HL-60/S4 treated with retinoic acid at 250 ng/mL for 4 days and 3 days (cell line): ENCODE results near the gene CCDC124.

ENCODE experiments used
- in situ Hi-C: fragments of 300-500 bp; cut with MboI; formaldehyde crosslinking; loops from 2 replicates; pipeline ENCODE4 v1.7.0; 2022; ENCODE audit warnings: low sequenced_read_pairs

CCDC124 gene

GRCh38 chr19:17933414-17934129 lies 757 bp downstream of the CCDC124 start:
- in situ Hi-C loops, result no loop called here

- in situ Hi-C loops, result no loop called here
Observed at GRCh38 chr19:17936379-17936778, 3.6 kb downstream of the CCDC124 start.

- in situ Hi-C loops, result no loop called here
Observed at GRCh38 chr19:17937371-17937900, 4.6 kb downstream of the CCDC124 start.

DNA sequence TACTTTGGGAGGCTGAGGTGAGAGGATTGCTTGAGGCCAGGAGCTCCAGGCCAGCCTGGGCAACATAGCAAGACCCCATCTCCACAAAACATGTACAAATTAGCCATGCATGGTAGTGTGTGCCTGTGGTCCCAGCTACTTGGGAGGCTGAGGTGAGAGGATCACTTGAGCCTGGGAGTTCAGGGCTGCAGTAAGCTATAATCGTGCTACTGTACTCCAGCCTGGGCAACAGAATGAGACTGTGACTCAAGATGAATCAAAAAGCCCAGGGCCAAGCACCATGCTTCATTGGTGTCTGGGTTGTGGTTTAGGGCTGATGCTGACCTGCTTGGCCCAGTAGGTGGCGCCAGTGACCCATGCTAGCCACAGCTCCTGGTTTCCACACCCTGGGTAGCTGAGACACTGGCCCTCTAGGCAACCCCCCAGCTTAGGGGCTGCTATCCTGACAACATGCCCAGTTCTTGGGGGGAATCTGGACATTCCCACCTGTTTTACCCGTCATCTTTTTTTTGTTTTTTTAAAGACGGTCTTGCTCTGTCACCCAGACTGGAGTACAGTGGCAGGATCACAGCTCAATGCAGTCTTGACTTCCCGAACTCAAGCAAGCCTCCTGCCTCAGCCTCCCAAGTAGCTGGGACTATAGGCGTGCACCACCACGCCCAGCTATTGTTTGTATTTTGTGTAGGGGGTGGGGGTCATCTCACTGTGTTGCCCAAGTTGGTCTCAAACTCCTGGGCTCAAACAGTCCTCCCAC lies 5.5 kb downstream of the CCDC124 start:
- in situ Hi-C loops, result no loop called here

DNA sequence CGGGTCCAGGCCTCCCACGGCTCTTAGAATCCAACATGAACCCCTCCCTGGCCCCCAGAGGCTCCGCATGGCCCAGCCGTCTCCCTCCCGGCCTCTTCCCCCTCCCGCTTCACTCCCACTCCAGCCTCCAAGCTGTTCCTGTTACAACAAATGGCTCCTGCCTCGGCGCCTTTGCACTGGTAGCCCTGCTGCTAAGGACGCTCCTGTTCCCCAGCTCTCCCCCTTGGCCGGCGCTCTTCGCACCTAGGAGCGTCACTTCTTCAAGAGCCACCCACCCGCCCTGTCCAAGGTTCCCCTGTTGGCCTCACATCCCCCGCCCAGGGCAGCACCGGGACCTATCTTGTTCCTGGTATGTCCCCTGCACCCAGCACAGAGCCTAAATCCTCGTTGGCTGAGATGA lies 9.4 kb downstream of the CCDC124 start:
- in situ Hi-C loops, result no loop called here

GRCh38 chr19:17942582-17943273 lies 9.9 kb downstream of the CCDC124 start:
- in situ Hi-C loops, result no loop called here

GRCh38 chr19:17943274-17944221 lies 10.7 kb downstream of the CCDC124 start:
- in situ Hi-C loops, result no loop called here

DNA sequence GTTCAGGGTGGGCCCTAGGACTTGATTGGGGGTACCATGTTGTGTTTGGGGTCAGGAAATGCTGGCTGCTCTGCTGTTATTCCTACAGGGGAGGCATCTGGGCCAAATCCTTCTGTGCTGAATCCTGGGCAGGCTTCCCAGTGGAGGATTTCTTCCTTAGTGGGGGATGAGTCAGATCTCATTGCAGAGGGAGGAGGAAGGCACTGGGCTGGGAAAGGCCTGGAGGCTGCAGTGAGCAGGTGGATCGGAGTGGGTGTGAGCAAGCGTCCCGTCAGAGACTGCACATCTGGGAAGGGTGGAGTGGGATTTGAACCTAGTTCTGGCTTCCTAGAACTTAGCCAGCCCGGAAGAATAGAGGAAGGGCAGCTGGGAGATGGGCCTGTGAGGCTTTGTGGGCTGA lies 11.5 kb downstream of the CCDC124 start:
- in situ Hi-C loops, result no loop called here

GRCh38 chr19:17946965-17947784 lies 14.4 kb downstream of the CCDC124 start:
- in situ Hi-C loops, result loop anchor here (5.0 kb wide), 1 partner anchor 40 kb away; no protein-coding TSS in a partner anchor

DNA sequence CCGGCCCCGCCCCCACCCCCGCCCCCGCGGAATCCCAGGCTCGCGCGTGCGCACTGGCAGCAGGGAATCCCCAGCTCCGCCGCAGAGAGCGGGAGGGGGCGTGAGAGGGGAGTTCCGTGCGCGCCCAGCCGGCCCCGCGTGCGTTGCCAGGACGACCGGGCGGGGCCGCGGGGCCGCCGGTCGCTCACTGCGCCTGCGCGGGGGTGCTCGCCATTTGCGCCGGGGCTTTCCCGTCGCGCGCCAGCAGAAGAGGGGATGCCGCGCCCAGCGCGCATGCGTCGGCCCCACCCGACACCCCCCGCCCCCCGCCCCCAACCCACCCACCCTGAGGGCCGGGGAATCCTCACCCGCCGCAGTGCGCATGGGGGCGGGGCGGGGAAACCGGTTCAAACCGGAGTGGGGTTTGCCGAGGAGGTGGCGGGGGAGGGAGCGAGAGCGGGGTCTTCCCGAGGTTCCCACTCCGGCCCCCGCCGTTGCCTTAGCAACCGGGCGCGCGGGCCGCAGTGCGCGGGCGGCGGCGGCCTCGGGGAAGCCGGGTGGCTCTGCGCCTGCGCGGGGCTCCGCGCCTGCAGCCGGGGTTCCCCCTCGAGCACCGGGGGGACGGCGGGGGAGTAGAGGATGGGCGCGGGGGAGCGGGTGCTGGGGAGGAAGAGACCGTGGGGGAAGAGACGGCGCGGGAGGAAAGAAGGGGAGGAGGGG lies 15.1 kb downstream of the CCDC124 start:
- in situ Hi-C loops, result loop anchor here (5.0 kb wide), 1 partner anchor 39 kb away; no protein-coding TSS in a partner anchor

- in situ Hi-C loops, result loop anchor here (5.0 kb wide), 1 partner anchor 39 kb away; no protein-coding TSS in a partner anchor
Observed at GRCh38 chr19:17948514-17948900, 15.7 kb downstream of the CCDC124 start.

DNA sequence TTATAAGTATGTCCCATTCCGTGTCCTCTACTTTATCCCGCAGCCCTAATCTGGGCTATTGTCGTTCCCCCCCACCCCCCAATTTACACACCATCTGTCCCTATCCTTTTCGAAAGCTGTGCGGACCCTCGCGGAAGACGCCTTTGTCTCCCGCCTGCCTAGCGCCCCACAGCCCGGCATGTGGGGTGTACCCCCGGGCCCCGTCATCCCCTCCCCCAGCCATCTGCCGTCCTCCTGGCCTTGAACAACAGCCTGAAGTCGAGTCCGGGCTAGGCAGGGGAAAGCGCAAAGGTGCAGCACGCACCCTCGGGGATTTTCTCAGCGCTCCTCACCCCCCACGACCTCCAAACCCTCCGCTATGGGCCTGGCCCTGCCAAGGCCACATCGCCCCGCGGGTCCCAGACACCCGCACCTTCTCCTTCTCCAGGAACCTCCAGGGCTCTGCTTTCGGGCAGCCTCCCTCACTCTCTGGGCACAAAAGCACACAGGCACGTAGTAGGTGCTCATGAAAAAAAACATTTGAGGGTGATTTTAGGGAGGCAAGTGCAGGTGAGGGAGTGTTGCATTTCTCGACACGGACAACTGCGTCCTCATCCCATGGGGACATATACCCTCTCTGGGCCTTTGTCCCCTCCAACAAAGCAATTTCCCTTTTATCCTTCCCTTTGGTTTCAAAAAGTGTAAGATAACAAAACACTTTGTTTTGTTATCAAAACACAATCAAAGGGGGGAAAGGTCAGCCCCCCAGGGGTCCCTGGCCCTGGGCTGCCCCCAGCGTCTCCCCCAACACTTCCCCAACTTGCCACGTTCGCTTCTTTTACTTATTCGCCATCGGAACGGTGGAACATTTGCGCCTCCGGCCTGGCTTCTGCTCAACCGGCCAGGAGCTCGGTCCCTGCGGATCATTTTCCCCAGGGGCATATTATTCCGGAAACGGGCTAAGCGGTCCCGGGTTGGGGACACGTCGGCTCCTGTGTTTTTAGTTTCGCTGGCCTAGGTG lies 16.4 kb downstream of the CCDC124 start:
- in situ Hi-C loops, result loop anchor here (5.0 kb wide), 1 partner anchor 38 kb away; no protein-coding TSS in a partner anchor

DNA sequence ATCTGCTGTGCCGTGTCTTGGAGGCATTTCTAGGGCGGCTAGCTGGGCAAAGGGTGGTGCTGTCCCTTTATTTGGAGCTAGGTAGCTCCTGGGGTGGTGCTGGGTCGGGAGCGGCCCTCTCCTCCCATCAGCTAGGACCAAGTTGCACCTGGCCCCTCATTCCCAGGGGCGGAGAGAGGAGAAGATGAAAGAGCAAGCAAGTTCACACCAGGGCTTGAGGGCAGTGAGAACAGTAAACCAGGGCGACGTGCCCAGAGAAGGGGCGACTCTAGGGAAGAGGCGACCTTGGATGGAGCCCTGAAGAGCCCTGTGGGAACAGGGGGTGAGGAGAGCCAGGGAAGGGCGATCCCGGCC lies 17.1 kb downstream of the CCDC124 start:
- in situ Hi-C loops, result loop anchor here (5.0 kb wide), 1 partner anchor 37 kb away; no protein-coding TSS in a partner anchor

- in situ Hi-C loops, result no loop called here
Observed at GRCh38 chr19:17950310-17951156, 17.7 kb downstream of the CCDC124 start.

DNA sequence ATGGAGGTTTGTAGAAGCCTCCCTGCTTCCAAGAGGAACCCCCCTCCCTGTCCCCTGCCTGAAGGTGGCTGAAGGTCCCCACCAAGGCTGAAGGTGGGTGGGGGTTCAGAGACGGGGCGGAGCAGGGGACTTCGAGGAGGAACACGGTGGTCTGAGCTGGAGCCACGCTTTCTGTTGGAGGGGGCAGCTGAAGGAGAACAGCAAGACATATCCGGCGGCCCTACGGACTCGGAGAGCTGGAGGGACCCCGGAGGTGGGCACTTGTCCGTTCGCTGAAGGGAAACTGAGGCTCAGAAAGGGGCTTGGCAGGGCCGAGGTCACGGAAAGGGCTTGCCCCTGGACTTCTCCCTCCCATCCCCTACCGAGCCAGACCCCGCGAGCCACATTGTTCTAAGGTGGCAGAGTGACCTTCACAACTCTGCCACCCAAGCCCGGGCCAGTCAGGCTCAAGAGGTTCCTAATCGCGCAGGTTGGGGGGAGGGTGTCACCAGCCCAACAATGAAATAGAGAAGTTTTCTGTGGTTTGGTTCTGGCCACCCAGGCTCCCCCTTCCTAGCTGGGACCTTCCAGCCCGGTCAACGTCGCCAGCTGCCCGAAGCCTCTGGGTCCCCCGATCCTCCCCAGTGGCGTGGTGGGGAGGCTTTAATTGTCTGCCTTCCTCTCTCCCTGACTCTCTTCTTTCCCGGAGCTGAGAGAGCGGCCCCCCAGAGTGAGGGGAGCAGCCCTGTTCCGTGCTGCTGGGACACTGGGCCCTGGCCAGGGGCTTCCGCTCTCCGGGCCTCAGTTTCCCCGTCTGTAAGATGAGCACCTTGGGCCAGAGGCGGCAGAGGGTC lies 18.6 kb downstream of the CCDC124 start:
- in situ Hi-C loops, result no loop called here
